D721Med (cell line): ENCODE data around the gene ISM1.
A peak's percentile ranks its signal among the peaks of the same experiment; 100 is the strongest.

Experiments used
- DNase-seq: peaks from one replicate; pipeline ENCODE4 v3.0.0; 2011; ENCODE audit warnings: low spot score; ENCODE audit not compliant: insufficient read length
- FAIRE-seq: peaks from 2 replicates; lab custom pipeline; 2011; peaks lifted over from hg19 to GRCh38; lab: Jason Lieb, UNC
- CTCF ChIP-seq: IDR thresholded peaks from 2 replicates; pipeline ENCODE4 v1.5.1; 2012; ENCODE audit warnings: mild to moderate bottlenecking, control low read depth; ENCODE audit not compliant: insufficient read depth; ENCODE audit errors: missing control alignments

The ISM1 gene

GRCh38 chr20:13298692-13299373, 77.8 kb downstream of the ISM1 start:
- TF ChIP-seq CTCF, result no peak
- FAIRE-seq, result no peak
- DNase-seq, result no peak

GRCh38 chr20:13299401-13299800, 78.3 kb downstream of the ISM1 start:
- DNase-seq (no peak), FAIRE-seq (no peak)
- no peak for TF ChIP-seq CTCF

- FAIRE-seq (no peak), DNase-seq (no peak)
- TF ChIP-seq CTCF, result no peak
These were observed 80.5 kb downstream of the ISM1 start for GRCh38 chr20:13301596-13301995.

- no peak for DNase-seq
- TF ChIP-seq CTCF, result peak; percentile 66
- FAIRE-seq, result no peak
These were observed 81.8 kb downstream of the ISM1 start for GRCh38 chr20:13302647-13303450.

- no peak for FAIRE-seq
- TF ChIP-seq CTCF, result no peak
- no peak for DNase-seq
These were observed 84.2 kb downstream of the ISM1 start for GRCh38 chr20:13305284-13305683.

- no peak for DNase-seq
- no peak for TF ChIP-seq CTCF
- FAIRE-seq, result no peak
These were observed 86.6 kb downstream of the ISM1 start for GRCh38 chr20:13307562-13308163.
